Medulla oblongata (tissue), 1 donor: Measurements from ENCODE around the gene RABAC1.
"Not testable (repeated sequence)": the region's sequence is repeated elsewhere in the genome, so short reads cannot be mapped to it uniquely, and the experiment has no call there.

Source experiments
- DNase-seq: peaks from one replicate; pipeline ENCODE4 v3.0.0-alpha.2; 2015; ENCODE audit errors: extremely low spot score

Gene RABAC1

GRCh38 chr19:41915776-41916414, 43.2 kb downstream of the RABAC1 start:
- no peak for DNase-seq

- DNase-seq = no peak
Observed at GRCh38 chr19:41915021-41915775, 43.9 kb downstream of the RABAC1 start.

- not testable (repeated sequence) for DNase-seq
Observed at GRCh38 chr19:41914424-41914834, 44.7 kb downstream of the RABAC1 start.

- no peak for DNase-seq
Observed at GRCh38 chr19:41913538-41914423, 45.3 kb downstream of the RABAC1 start.

- no peak for DNase-seq
Observed at GRCh38 chr19:41912899-41913537, 46.1 kb downstream of the RABAC1 start.

GRCh38 chr19:41911889-41912731, 47.0 kb downstream of the RABAC1 start:
- DNase-seq = no peak

GRCh38 chr19:41910992-41911888, 47.9 kb downstream of the RABAC1 start:
- no peak for DNase-seq

- no peak for DNase-seq
Observed at GRCh38 chr19:41910240-41910991, 48.7 kb downstream of the RABAC1 start.

GRCh38 chr19:41909706-41910105, 49.4 kb downstream of the RABAC1 start:
- no peak for DNase-seq

GRCh38 chr19:41908724-41909464, 50.2 kb downstream of the RABAC1 start:
- DNase-seq = no peak

- no peak for DNase-seq
Observed at GRCh38 chr19:41907994-41908615, 51.0 kb downstream of the RABAC1 start.

GRCh38 chr19:41906916-41907680, 52.0 kb downstream of the RABAC1 start:
- no peak for DNase-seq
